GM20431 (cell line): ENCODE measurements around the gene VPS13D.
"Not testable (repeated sequence)": the region's sequence is repeated elsewhere in the genome, so short reads cannot be mapped to it uniquely, and the experiment has no call there.

ENCODE experiments used
- in situ Hi-C: fragments of 300-500 bp; cut with MseI, MboI; formaldehyde crosslinking; loops from one replicate; pipeline ENCODE4 v1.15.0; 2020; ENCODE audit warnings: low sequenced_read_pairs; ENCODE audit not compliant: unreplicated experiment

Gene VPS13D

GRCh38 chr1:12222700-12223099 lies 7.1 kb upstream of the VPS13D start:
- in situ Hi-C loops = not testable (repeated sequence)

GRCh38 chr1:12224092-12224491 lies 5.7 kb upstream of the VPS13D start:
- in situ Hi-C loops = not testable (repeated sequence)

- in situ Hi-C loops = no loop called here
These were observed 851 bp upstream of the VPS13D start for GRCh38 chr1:12228979-12229378.

- in situ Hi-C loops = no loop called here
These were observed 420 bp upstream of the VPS13D start for GRCh38 chr1:12229386-12229834.

- in situ Hi-C loops = no loop called here
These were observed 882 bp downstream of the VPS13D start for GRCh38 chr1:12230549-12231275.

GRCh38 chr1:12231276-12231595 lies 1.4 kb downstream of the VPS13D start:
- in situ Hi-C loops = no loop called here

- in situ Hi-C loops = no loop called here
These were observed 2.4 kb downstream of the VPS13D start for GRCh38 chr1:12232221-12232620.

GRCh38 chr1:12244078-12244477 lies 14.2 kb downstream of the VPS13D start:
- in situ Hi-C loops = no loop called here

- in situ Hi-C loops = no loop called here
These were observed 14.8 kb downstream of the VPS13D start for GRCh38 chr1:12244585-12244984.

- in situ Hi-C loops = no loop called here
These were observed 15.3 kb downstream of the VPS13D start for GRCh38 chr1:12245116-12245515.

- in situ Hi-C loops = no loop called here
These were observed 15.9 kb downstream of the VPS13D start for GRCh38 chr1:12245733-12246132.

- in situ Hi-C loops = no loop called here
These were observed 16.8 kb downstream of the VPS13D start for GRCh38 chr1:12246584-12246983.

- in situ Hi-C loops = no loop called here
These were observed 19.4 kb downstream of the VPS13D start for GRCh38 chr1:12249181-12249580.

GRCh38 chr1:12249748-12250147 lies 19.9 kb downstream of the VPS13D start:
- in situ Hi-C loops = loop anchor here (25.0 kb wide), 1 partner anchor 988 kb away; the partner anchor contains the start of gene PRAMEF18

GRCh38 chr1:12251442-12251841 lies 21.6 kb downstream of the VPS13D start:
- in situ Hi-C loops = loop anchor here (25.0 kb wide), 1 partner anchor 986 kb away; the partner anchor contains the start of gene PRAMEF18

- in situ Hi-C loops = loop anchor here (25.0 kb wide), 1 partner anchor 981 kb away; the partner anchor contains the start of gene PRAMEF18
These were observed 26.1 kb downstream of the VPS13D start for GRCh38 chr1:12255913-12256312.

- in situ Hi-C loops = loop anchor here (25.0 kb wide), 1 partner anchor 979 kb away; the partner anchor contains the start of gene PRAMEF18
These were observed 28.4 kb downstream of the VPS13D start for GRCh38 chr1:12258272-12258671.

- in situ Hi-C loops = loop anchor here (25.0 kb wide), 1 partner anchor 968 kb away; the partner anchor contains the start of gene PRAMEF18
These were observed 39.5 kb downstream of the VPS13D start for GRCh38 chr1:12269351-12269750.

GRCh38 chr1:12271033-12271432 lies 41.2 kb downstream of the VPS13D start:
- in situ Hi-C loops = loop anchor here (25.0 kb wide), 1 partner anchor 966 kb away; the partner anchor contains the start of gene PRAMEF18

- in situ Hi-C loops = loop anchor here (25.0 kb wide), 1 partner anchor 965 kb away; the partner anchor contains the start of gene PRAMEF18
These were observed 42.9 kb downstream of the VPS13D start for GRCh38 chr1:12272770-12273169.

GRCh38 chr1:12275370-12275769 lies 45.5 kb downstream of the VPS13D start:
- in situ Hi-C loops = no loop called here

GRCh38 chr1:12276225-12276624 lies 46.4 kb downstream of the VPS13D start:
- in situ Hi-C loops = no loop called here
